Fibroblast of upper back skin (primary cell): ENCODE data around the gene KRTAP10-1.
"Not testable (repeated sequence)": the region's sequence is repeated elsewhere in the genome, so short reads cannot be mapped to it uniquely, and the experiment has no call there.

Experiments
- DNase-seq: peaks from one replicate; pipeline ENCODE4 v3.0.0-alpha.2; 2013

The KRTAP10-1 gene

DNA sequence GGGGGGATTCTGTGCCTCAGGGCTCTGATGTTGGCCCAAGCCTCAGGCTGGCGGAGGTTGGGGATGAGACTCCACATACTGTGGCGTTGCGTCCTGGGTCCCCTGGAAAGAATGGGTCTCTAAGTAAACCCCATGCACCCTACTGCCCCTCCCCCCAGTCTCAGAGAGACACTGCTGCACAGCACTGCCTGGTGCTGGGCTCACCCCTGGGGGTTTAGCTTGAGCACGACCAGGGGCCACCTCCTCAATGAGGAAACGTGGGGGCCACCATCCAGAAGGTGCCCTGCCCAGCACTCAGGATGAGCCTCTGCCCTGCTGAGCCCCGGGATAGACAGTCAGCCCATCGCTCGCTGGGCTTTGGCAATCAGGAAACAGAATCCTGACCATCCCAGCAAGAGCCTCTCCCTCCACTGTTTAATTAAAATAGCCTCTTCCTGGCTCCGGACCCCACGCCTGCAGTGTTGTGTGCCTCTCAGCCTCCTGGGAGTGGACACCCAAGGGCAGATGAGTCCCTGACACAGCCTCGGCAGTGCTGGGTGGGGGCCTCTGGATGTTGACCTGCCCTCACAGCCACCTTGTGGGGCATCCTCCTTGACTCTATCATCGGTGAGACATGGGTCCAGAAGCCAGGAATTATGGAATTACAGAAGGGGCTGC lies 30.0 kb upstream of the KRTAP10-1 start:
- no peak for DNase-seq

DNA sequence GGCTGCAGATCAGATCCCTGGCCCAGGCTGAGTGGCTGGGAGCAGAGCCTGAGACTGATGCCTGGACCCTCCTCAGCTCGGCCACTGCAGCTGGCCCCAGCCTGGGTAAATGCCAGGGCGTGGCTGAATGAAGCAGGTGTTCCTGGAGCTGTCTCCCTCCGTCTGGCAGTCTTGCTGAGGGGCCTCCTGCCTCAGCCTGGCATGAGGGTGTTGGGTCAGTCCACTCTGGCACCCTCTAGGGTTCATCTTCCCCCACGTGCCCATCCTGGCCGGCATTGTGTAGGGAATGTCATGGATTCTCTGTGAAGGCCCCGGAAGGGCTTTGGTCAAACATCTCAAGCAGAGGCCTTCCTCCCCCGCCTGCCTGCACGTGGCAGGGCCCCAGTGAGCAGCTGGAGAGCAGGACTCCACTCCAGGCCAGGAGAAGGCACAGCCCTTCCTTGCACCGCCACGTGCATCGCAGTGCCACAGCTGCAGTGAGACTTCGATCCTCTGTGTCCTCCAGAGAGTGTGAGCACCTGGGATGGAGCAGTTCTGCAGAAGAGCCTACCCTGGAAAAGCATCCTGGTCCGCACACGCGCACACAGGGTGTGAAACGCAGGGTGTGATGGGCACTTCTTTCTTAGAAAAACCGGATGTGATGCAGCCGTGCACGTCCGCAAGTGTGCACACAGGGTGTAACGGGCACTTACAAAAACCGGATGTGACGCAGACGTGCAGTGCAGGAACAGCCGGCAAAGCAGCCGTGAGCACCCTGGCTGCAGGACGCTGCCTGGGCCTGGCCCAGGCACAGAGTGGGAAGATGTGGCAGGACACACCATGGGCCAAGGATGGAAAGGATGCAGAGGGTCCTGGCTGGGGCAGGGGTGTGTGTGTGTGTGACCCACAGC lies 28.9 kb upstream of the KRTAP10-1 start:
- DNase-seq, result no peak

DNA sequence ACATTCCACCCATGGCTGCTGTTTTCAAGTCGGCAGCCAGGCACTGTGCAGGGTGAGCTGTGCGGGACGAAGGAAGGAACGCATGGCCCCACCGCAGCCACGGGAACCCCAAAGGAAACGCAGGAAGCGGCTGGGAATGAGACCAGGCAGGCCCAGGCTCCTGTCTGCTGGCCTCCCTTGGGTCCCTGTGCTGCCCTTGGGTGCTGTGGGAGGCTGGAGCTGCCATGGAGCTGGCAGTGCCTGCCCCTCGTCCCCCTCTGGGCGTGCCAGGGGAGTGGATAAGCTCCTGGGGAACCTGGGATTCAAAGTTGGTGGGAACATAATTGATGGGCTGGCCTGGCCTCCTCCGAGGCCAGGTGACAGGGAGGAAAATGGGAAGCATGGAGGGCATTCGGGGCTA lies 28.3 kb upstream of the KRTAP10-1 start:
- no peak for DNase-seq

DNA sequence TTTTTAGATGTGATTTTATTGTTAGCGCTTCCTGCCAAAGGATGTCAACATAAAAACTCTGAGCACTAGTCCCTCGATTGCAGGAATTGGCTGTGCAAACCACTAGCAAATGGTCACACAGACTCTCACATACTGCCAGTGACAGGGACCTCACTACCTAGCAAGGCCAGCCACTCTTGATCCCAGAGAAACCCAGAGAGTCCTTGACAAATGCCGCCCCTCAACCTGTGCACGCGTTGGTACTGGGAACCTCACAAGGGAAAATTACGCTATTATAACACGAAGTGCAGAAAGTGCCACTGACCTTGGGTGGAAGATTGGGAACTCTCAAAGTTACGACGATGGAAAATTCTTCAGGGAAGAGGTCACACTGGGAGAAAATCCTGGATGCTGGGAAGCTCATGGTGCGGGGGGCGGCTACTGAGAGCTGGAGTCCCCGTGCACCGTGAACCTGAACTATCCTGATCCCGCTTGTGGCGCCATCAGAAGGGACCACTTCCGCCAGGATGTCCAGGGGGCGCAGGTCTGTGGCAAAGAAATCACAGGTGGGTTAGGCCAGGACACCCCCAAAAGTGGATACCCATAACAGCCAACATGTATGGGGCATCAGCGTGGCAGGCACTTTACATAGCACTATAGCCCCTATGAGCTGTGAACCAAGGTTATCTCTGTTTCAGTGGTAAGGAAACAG lies 27.6 kb upstream of the KRTAP10-1 start:
- DNase-seq, result no peak

DNA sequence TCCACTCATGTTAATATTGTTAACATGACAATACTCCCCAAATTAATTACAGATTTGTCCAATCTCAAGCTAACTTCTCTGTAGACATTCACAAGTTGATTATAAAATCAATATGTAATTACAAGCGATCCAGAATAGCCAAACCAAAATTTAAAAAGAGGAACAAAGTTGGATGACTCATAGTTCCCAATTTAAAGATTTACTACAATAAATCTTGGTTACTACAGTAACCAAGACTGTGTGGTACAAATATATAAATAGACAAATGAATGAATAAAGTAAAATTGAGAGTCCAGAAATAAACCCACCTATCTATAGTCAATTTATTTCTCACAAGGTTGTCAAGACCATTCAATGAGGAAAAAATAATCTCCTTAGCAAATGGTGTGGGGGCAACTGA lies 26.4 kb upstream of the KRTAP10-1 start:
- DNase-seq, result no peak

DNA sequence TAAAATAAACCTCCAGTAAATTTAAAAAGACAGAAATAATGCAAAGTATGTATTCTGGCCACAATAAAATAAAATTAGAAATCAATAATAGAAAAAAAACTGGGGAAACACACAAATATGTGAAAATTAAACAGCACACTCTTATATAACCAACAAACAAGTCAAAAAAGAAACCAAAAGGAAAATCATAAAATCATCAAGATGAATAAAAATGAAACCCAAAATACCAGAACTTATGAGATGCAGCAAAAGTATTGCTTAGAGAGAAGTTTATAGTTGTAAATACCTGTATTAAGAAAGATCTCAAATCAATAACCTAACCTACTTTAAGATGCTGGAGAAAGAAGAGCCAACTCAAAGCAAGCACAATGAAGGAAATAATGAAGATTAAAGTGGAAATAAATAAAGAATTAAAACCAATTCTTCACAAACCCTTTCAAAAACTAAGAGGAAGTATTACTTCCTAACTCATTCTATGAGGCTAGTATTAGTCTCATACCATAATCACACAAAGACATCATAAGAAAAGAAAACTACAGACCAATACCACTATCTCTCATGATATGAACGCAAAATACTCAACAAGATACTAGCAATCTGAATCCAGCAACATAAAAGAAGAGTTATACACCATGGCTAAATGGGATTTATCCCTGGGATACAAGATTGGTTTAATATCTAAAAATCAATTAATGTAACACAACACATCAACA lies 25.0 kb upstream of the KRTAP10-1 start:
- no peak for DNase-seq

DNA sequence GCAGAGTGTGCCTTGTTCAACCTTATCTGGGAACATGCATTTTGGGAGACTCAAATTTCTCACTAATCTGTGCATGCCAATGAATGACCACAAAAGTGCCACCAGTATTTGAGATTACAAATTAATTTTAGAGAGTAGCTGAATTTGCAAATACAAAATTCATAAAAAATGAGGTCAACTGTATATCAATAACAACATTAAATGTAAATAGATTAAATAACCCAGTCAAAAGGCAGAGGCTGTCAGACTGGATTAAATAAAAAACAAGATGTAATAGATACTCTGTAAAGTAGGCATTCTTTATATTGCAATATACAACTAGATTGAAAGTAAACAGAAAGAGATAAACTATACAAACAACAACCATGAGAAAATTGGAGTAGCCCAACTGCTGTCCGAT lies 24.1 kb upstream of the KRTAP10-1 start:
- no peak for DNase-seq

DNA sequence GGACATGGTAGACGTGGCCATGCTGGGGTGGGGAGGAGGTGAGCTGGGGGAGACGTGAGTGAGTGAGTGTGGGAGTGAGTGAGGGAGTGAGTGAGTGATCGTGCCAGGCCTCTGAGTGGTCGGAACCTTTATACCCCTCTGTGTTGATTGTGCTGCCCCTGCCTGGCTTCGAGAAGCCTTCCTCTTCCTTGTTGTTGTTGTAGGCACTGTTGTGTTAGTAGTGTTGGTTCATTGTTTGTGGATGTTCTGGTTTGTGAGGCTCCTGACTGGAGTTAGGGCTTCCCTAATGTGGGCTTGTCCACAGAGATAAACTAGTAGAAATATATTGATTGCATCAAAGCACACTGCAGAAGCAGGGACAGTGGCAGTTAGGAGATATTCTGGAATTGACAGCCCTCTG lies 18.7 kb upstream of the KRTAP10-1 start, which contains the start of gene KRTAP10-3:
Gene KRTAP10-3, minus strand, starts transcription at position 101 of the 400 bp plus-strand sequence. Its CDS starts 80 bp downstream, at position 21.
- no peak for DNase-seq

DNA sequence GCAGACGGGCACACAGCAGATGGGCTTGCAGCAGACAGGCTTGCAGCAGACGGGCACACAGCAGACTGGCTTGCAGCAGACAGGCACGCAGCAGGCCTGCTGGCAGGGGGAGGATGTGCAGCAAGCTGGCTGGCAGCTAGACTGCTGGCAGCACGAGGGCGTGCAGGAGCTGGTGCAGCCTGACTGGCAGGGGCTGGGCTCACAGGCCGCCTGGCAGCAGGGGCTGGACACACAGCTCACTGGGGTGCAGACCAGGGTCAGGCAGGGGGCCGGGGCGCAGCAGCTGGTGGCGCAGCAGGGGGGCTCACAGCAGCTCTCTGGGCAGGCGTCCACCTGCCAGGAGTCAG lies 18.3 kb upstream of the KRTAP10-1 start:
- DNase-seq, result not testable (repeated sequence)

DNA sequence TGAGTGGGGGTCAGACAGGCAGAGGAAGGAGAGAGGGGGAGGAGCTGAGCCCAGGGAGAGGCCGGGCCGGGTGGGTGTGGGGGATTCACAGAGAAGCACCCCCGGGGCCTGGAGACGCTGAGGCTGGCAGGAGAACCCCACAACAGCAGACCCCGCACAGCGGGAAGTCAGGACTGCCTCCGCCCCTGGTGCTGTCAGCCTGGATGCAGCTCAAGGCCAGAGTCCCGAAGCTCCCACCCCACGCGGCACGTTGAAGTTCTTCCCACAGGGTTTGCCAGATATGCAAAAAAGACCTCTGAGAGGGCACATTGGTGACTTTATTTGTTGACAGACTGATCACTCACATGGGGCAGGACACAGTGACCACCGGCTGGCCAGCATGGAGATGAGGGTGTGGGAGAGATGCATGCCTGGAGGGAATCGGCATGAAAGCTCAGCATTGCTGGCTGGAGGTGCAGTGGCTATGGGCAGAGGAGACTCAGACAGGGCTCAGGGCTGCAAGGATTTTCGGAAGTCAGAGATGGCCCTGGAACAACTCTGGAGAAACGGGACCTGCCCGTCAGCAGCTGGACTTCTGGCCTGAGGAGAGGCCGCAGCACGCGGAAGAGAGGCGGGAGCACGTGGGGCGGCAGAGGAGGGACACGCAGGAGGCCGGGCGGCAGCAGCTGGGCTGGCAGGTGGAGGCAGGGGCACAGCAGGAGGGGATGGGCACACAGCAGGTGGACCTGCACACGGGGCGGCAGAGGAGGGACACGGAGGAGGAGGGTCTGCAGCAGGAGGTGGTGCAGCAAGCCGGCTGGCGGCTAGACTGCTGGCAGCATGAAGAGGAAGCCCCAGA lies 17.7 kb upstream of the KRTAP10-1 start:
- DNase-seq, result no peak

DNA sequence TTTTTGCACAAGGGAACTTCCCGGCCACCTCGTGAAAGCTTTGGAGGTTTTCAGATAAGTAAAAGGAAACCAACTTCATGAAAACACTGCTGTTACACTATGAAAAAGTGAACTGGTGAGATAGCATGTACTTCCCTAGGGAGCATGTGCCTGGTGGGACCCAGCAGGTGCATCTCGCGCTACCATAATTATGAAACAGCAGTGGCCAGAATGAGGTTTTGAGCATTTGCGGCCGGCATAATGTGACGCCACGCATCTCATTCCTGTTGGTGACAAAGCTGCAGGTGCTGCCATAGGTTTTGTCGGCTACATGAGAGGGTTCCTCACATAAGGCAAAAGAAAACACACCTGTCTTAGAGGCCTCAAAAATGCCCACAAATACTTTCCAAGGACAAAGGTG lies 16.9 kb upstream of the KRTAP10-1 start:
- DNase-seq, result no peak

DNA sequence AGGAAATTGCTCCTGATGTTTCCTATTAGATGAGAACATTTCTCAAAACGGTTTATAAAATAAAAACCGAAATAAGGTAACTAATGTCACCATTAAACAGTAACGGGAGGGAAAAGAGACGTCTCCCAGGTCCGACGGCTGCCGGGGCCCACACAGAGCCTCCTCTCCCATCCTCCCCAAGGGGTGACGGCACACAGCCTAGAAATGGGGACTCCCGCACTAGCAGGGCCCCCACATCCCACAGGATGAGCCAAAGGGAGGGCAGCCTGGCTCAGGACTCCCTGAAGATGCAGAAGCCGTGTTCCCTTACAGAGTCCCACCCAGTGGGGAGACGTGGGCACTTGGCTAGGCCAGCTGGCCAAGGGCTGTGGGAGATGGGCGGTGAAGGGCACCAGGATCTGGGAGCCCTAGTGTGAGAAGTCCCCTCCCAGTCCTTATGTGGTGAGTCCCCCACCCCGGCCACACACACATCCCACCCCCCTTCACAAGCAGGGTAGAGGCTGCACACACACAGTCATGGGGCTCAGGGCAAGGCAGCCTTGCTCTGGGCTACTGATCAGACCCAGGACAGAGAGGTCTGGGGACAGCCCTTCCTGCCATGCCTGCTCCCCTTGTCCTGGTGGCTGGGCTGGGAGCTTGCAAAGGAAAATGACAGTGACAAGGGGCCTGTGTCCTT lies 15.3 kb upstream of the KRTAP10-1 start:
- DNase-seq, result no peak

DNA sequence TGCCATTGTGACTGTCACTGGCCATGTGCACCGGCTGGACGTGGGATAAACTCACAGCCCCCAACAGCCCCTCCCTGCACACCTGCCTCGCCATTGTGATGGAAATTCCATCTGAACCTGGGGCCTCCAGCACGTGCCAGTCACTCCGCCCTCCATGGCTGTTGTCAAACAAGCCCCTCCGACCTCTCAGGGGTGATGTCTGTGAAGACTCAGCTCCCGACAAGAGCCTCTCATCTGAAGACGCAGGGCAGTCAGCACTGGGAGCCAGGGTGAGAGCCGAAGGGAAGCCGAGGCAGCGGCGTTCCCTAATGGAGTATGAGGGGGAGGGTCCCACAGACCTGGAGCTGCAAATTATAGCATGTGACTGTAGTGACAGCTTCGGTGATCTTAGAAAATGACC lies 12.7 kb upstream of the KRTAP10-1 start:
- no peak for DNase-seq

DNA sequence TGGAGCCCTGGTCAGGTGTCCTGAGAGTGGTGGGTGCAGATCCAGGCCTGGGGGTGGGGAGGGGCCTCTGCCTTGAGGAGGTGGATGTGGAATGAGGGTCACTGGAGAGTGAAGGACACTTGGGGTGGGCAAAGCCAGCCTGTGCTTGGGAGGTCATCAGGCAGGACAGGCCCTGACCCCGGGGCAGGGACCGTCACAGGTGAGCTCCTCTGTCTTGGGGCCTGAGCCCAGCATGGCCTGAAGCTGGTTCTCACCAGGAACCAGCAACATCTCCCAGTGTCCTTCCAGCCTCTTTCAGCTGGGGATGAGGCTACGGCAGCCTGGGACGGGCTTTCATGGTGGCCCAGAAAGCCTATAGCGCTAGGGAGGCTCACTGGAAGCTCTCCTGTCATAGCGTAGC lies 12.1 kb upstream of the KRTAP10-1 start:
- DNase-seq, result no peak

DNA sequence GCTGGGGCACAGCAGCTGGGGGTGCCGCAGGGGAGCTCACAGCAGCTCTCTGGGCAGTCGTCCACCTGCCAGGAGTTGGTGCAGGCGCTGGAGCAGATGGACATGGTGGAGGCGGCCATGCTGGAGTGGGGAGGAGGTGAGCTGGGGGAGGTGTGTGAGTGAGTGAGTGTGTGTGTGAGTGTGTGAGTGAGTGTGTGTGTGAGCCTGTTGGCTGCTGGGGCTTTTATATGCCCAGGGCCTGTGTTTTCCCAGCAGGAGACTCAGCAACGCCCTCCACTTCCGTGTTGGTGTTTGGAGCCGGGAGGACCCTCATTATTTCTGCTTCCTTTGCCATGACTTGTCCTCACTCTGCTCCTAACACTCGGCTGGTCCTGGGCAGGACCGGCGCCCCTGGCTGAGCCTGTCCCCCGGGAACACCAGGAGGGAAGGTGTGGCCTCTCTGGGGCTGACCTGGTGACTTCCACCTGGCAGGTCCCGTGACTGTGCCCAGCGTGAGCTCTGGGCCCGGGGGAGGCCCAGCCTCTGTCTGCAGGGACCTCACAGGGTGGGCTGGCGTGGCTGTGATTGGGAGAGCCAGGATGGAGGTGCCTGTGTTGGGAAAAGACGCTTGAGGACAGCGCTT lies 11.5 kb upstream of the KRTAP10-1 start, which contains the start of gene KRTAP10-2:
Gene KRTAP10-2, minus strand, starts transcription at position 166 of the 622 bp plus-strand sequence. Its CDS starts 47 bp downstream, at position 119.
- DNase-seq, result no peak

DNA sequence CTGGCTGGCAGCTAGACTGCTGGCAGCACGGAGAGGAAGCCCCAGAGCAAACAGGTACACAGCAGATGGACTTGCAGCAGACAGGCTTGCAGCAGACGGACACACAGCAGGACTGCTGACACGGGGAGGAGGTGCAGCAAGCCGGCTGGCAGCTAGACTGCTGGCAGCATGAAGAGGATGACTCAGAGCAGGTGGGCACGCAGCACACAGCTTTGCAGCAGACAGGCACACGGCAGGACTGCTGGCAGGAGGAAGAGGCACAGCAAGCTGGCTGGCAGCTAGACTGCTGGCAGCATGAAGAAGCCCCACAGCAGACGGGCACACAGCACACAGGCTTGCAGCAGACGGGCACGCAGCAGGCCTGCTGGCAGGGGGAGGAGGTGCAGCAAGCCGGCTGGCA lies 10.8 kb upstream of the KRTAP10-1 start:
- no peak for DNase-seq

DNA sequence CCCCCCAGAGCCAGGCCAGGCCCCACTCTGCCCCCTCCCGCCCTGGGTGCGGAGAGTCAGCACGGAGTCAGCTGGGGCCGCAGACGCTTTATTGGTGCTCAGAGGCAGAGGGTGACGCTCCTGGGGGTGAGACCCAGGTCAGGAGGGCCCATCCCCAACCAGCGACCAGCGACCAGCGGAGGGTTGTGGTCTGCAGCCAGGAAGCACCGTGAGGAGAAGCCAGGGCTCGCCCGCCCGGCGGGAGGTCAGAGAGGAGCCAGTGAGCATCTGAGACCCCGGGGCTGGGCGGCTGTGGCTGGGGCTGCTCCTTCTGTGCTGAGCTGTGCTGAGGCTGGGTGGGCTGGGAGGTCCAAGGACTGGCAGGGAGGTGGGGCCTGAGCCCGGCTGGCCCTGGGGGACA lies 10.3 kb upstream of the KRTAP10-1 start:
- not testable (repeated sequence) for DNase-seq

DNA sequence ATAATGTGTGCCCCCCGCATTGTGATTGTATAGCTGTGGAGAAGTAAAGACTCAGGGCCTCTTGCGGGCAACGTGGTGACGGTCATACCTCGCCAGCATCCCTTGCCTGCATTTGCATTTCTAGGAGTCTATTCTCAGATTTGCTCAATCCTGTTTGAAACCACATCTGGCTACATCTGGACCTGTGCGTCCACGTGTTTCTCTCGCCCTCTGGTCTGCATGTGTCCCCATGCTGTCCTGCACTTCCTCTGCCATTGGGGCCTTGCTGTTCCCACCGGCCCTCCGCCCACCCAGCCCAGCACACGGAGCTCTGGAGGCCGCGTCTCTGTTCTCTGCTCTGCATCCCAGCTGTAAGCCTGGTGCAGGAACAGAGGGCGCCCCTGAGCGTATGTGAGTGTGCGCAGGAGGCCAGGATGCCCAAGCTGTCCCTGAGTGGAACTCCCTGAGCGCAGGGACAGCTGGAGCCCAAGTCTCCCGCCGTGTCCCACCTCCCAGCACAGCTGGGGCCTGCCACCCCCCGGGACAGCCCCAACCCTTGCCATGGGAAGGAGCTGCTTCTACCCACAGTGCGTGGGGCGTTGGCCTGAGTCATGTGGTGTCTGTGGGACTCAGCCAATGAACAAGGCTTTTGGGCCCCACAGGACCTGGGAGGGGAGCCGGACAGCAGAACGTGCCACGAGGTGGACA lies 9.7 kb upstream of the KRTAP10-1 start:
- DNase-seq, result no peak

DNA sequence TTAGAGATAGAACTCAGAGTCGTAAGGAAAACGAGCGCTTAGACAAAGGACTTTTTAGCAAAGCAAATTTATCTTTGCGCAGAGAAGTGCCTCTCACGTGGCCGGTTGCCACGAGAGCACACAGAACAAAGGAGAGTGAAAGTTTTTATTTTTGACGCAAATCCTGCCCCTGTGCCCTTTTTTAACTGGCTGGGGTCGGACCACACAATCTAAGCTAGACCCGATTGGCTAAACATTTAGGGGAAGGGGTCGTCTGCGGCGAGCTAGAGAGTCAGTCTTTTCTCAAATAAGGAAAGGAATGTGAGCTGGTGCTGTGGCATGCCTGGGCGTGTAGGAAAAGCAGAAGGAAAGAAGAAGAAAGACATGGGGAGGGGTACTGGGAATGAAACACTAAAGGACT lies 8.9 kb upstream of the KRTAP10-1 start:
- no peak for DNase-seq

DNA sequence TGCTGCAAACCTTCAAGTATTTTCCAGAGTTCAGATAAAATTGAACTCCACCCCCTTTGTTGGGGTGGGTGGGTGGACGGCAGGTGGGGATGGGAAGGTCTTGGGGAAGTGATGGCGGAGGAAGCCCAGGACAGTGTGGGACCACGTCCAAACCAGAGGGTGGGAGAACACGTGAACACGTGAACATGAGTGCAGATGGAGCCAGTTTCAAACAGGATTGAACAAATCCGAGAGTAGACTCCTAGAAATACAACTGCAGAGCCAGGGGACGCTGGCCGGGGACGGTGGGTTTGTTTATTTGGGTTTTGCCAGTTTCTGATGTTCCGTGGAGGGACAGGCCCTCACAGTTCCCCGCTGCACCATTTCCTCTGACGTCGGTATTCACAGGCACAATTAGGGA lies 8.4 kb upstream of the KRTAP10-1 start:
- no peak for DNase-seq
